Measurements from ENCODE around the gene CSF3R. TPM values are rescaled to one million over a fixed set of nuclear protein-coding genes. Genes with fewer than 3 reads are reported as not detected.
A peak's percentile ranks its signal among the peaks of the same experiment; 100 is the strongest.

CSF3R gene
- polyA plus RNA-seq, 1 of the 3 experiments (the other 2 are of a cell fraction): not detected

GRCh38 chr1:36464605-36465393, 17.9 kb downstream of the CSF3R start:
- 55% methylated on average over 11 of the region's 13 CpGs for WGBS (ENCODE audit: low lambda C conversion rate)
- Histone ChIP-seq H3K79me2 (ENCODE audit: insufficient read depth) (peaks cover 15% of the 10 kb centered on the region), H3K9ac (peak overlapping the region; percentile 93; the same call in 1 of the 2 replicates), H3K36me3 (replicated peaks in 1 of 2; ENCODE audit: control insufficient read depth in 1 of 2, insufficient read depth in 2 of 2, low read length in 1 of 2) (peaks cover 10 to 22% of the 10 kb centered on the region in 2 experiments), H3K27me3 (ENCODE audit: insufficient read depth) (no peaks in the 10 kb centered on the region), H3K9me3 (no peaks in the 10 kb centered on the region), H3K4me2 (peak overlapping the region; percentile 96), H3K4me3 (ENCODE audit: low read depth in 2 of 2, low read length in 1 of 2) (peak overlapping the region; percentile 91 to 98), H3K9me2 (no peaks in the 10 kb centered on the region), H3K4me1 (ENCODE audit: control insufficient read depth in 1 of 2, insufficient read depth in 2 of 2, low read depth in 1 of 2, low read length in 1 of 2) (peaks cover 0 to 10% of the 10 kb centered on the region in 2 experiments; a peak in 2 of 4 replicates), H3K27ac (ENCODE audit: low read depth in 2 of 2, low read length in 1 of 2) (peak overlapping the region; percentile 70 to 89), H4K20me1 (ENCODE audit: insufficient read depth) (no peaks in the 10 kb centered on the region), H2AFZ (ENCODE audit: low read depth) (peak overlapping the region; percentile 95), H3F3A (replicated peaks; ENCODE audit: insufficient read depth) (peaks cover 2% of the 10 kb centered on the region)
- TF ChIP-seq MEF2A (IDR thresholded peaks at IDR 0.05; ENCODE audit: borderline replicate concordance, low read depth): no peak
- 0 out of 2 replicates have a peak, but pooled peaks have one; percentile 10 for TF ChIP-seq FOXJ3 (CRISPR knock-in tag; IDR thresholded peaks at IDR 0.05)
- no peak for TF ChIP-seq MXI1 (IDR thresholded peaks at IDR 0.05; ENCODE audit: low read depth, low read length)
- TF ChIP-seq USF1 (IDR thresholded peaks at IDR 0.05; ENCODE audit: borderline replicate concordance, low read depth): no peak
- TF ChIP-seq NRF1 (IDR thresholded peaks at IDR 0.05; ENCODE audit: low read depth, low read length): no peak
- no peak for TF ChIP-seq IRF3 (IDR thresholded peaks at IDR 0.05; ENCODE audit: low read depth, low read length)
- TF ChIP-seq SIN3A (IDR thresholded peaks at IDR 0.05; ENCODE audit: borderline replicate concordance, low read depth, low read length): no peak
- no peak for TF ChIP-seq YY1 (IDR thresholded peaks at IDR 0.05; ENCODE audit: low read depth)
- POLR2A ChIA-PET: interaction anchor here (1.0 to 2.4 kb wide), 2 partner anchors 10 to 15 kb away, joined by 8 to 22 read pairs; partner anchors contain the start of gene OSCP1
- CTCF ChIA-PET: interaction anchor here (1.0 to 1.4 kb wide), 2 partner anchors 11 to 52 kb away, joined by 3 to 4 read pairs; no protein-coding TSS in a partner anchor
- no peak for DNase-seq

GRCh38 chr1:36463803-36464604, 18.7 kb downstream of the CSF3R start, which contains the start of gene MRPS15:
MRPS15 (minus strand) TSS chr1:36464384; CDS start chr1:36464275, 109 bp downstream.
- Histone ChIP-seq H4K20me1 (ENCODE audit: insufficient read depth) (no peaks in the 10 kb centered on the region), H3K36me3 (replicated peaks in 1 of 2; ENCODE audit: control insufficient read depth in 1 of 2, insufficient read depth in 2 of 2, low read length in 1 of 2) (peaks cover 14 to 29% of the 10 kb centered on the region in 2 experiments), H3K9me2 (no peaks in the 10 kb centered on the region), H3K27ac (ENCODE audit: low read depth in 2 of 2, low read length in 1 of 2) (peak within 1 kb of the TSS; percentile 70 to 89), H3K79me2 (ENCODE audit: insufficient read depth) (peaks cover 15% of the 10 kb centered on the region), H3K9me3 (no peaks in the 10 kb centered on the region), H2AFZ (ENCODE audit: low read depth) (peak within 1 kb of the TSS; percentile 95), H3K4me3 (ENCODE audit: low read depth in 2 of 2, low read length in 1 of 2) (peak within 1 kb of the TSS; percentile 91 to 98), H3K27me3 (ENCODE audit: insufficient read depth) (no peaks in the 10 kb centered on the region), H3K4me2 (peak within 1 kb of the TSS; percentile 96), H3K9ac (peak within 1 kb of the TSS; percentile 93), H3K4me1 (ENCODE audit: control insufficient read depth in 1 of 2, insufficient read depth in 2 of 2, low read depth in 1 of 2, low read length in 1 of 2) (peaks cover 0 to 10% of the 10 kb centered on the region in 2 experiments; a peak in 2 of 4 replicates), H3F3A (replicated peaks; ENCODE audit: insufficient read depth) (no peaks in the 10 kb centered on the region)
- CTCF ChIA-PET: interaction anchor here (1.0 to 1.4 kb wide), 2 partner anchors 12 to 52 kb away, joined by 3 to 4 read pairs; no protein-coding TSS in a partner anchor
- POLR2A ChIA-PET: interaction anchor here (1.0 to 2.4 kb wide), 3 partner anchors 10 to 14 kb away, joined by 4 to 22 read pairs (median 8); partner anchors contain the start of gene OSCP1
- WGBS (ENCODE audit: low lambda C conversion rate): under 1% methylated on average over 57 of the region's 65 CpGs
- peak; percentile 96 for DNase-seq
- peak; percentile 89 for TF ChIP-seq CHD2 (IDR thresholded peaks at IDR 0.05; ENCODE audit: low read length, partially characterized antibody)
- no peak for TF ChIP-seq FOXM1 (IDR thresholded peaks at IDR 0.05; ENCODE audit: low read depth)
- peak; percentile 42; the same call in 1 of the 2 replicates for TF ChIP-seq USF2 (IDR thresholded peaks at IDR 0.05; ENCODE audit: borderline replicate concordance, low read depth, low read length)
- TF ChIP-seq TEAD4 (IDR thresholded peaks at IDR 0.05; ENCODE audit: borderline replicate concordance, insufficient read depth): no peak
- TF ChIP-seq TAF1 (IDR thresholded peaks at IDR 0.05; ENCODE audit: borderline replicate concordance, low read depth, low read length): peak; percentile 60; the same call in 1 of the 2 replicates
- no peak for TF ChIP-seq GATA2 (CRISPR knock-in tag; IDR thresholded peaks at IDR 0.05)
- no peak for TF ChIP-seq RXRA (IDR thresholded peaks at IDR 0.05; ENCODE audit: borderline replicate concordance, low read depth)
- TF ChIP-seq YY1 (IDR thresholded peaks at IDR 0.05; ENCODE audit: low read depth): peak; percentile 100
- TF ChIP-seq JUND (IDR thresholded peaks at IDR 0.05): no peak
- peak; percentile 96 for TF ChIP-seq MXI1 (IDR thresholded peaks at IDR 0.05; ENCODE audit: low read depth, low read length)
- TF ChIP-seq ZBTB33 (IDR thresholded peaks at IDR 0.05; ENCODE audit: borderline replicate concordance, low read depth): 0 out of 2 replicates have a peak, but pooled peaks have one; percentile 25
- TF ChIP-seq RCOR1 (IDR thresholded peaks at IDR 0.05; ENCODE audit: low read length): peak; percentile 40; the same call in 1 of the 2 replicates
